Measurements from ENCODE around the gene TPX2.

- no peak for TF ChIP-seq CTCF (IDR thresholded peaks at IDR 0.05)
- TF ChIP-seq TCF7L2 (IDR thresholded peaks at IDR 0.05; ENCODE audit: low read depth, low read length), result no peak
- TF ChIP-seq, protein P1, sequence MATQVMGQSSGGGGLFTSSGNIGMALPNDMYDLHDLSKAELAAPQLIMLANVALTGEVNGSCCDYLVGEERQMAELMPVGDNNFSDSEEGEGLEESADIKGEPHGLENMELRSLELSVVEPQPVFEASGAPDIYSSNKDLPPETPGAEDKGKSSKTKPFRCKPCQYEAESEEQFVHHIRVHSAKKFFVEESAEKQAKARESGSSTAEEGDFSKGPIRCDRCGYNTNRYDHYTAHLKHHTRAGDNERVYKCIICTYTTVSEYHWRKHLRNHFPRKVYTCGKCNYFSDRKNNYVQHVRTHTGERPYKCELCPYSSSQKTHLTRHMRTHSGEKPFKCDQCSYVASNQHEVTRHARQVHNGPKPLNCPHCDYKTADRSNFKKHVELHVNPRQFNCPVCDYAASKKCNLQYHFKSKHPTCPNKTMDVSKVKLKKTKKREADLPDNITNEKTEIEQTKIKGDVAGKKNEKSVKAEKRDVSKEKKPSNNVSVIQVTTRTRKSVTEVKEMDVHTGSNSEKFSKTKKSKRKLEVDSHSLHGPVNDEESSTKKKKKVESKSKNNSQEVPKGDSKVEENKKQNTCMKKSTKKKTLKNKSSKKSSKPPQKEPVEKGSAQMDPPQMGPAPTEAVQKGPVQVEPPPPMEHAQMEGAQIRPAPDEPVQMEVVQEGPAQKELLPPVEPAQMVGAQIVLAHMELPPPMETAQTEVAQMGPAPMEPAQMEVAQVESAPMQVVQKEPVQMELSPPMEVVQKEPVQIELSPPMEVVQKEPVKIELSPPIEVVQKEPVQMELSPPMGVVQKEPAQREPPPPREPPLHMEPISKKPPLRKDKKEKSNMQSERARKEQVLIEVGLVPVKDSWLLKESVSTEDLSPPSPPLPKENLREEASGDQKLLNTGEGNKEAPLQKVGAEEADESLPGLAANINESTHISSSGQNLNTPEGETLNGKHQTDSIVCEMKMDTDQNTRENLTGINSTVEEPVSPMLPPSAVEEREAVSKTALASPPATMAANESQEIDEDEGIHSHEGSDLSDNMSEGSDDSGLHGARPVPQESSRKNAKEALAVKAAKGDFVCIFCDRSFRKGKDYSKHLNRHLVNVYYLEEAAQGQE (IDR thresholded peaks at IDR 0.05; ENCODE audit: insufficient read depth in 1 of 2, low read depth in 2 of 2, low read length in 1 of 2), result no peak
Measured at GRCh38 chr20:31715766-31716165, 23.3 kb upstream of the TPX2 start.

Data from Panc1 (cell line).